CD4-positive, alpha-beta T cell (primary cell): Measurements from ENCODE around the gene EOGT. TPM values are rescaled to one million over a fixed set of nuclear protein-coding genes. Genes with fewer than 3 reads are reported as not detected.

Experiments used
- ATAC-seq: fragments of 200-7000 bp; cut with Tn5 transposase; one replicate; pipeline ENCODE4 v1.10.0; 2022; ENCODE audit warnings: mild to moderate bottlenecking; ENCODE audit not compliant: poor library complexity
- CTCF ChIA-PET: fragments of 350-600 bp; sonication (Branson Sonifier 250); formaldehyde crosslinking; loops from one replicate; lab custom pipeline; 2021; ENCODE audit warnings: antibody characterized with exemption, inconsistent platforms; lab: Charles Lee
- POLR2A ChIA-PET: fragments of 350-600 bp; sonication (Branson Sonifier 250); formaldehyde crosslinking; loops from one replicate; lab custom pipeline; 2021; ENCODE audit warnings: antibody characterized with exemption, inconsistent platforms; lab: Charles Lee
- DNase-seq, 14 experiments: peaks; one replicate each; pipeline ENCODE4 v3.0.0-alpha.2; 2013 to 2020; ENCODE audit warnings: mixed read lengths in 2 of 14
- H3K27ac ChIP-seq, 2 donors: one replicate each; pipeline versions ENCODE4 v1.5.1 to v1.7.0; 2013; ENCODE audit warnings: low read length in 2 of 2, low read depth in 1 of 2, mild to moderate bottlenecking in 1 of 2
- H3K27me3 ChIP-seq, 2 experiments: 1 replicate in 1 of 2; 2 replicates in 1 of 2; pipeline versions ENCODE4 v1.6.1 to v1.7.0; 2013; ENCODE audit warnings: low read length in 2 of 2, control low read depth in 1 of 2, mild to moderate bottlenecking in 1 of 2, moderate library complexity in 1 of 2; ENCODE audit not compliant: insufficient read depth in 2 of 2, control insufficient read depth in 1 of 2
- H3K36me3 ChIP-seq: one replicate; pipeline ENCODE4 v1.6.1; 2013; ENCODE audit warnings: low read length, control low read depth; ENCODE audit not compliant: insufficient read depth
- H3K4me1 ChIP-seq: one replicate; pipeline ENCODE4 v1.6.1; 2013; ENCODE audit warnings: low read length, control low read depth; ENCODE audit not compliant: insufficient read depth
- H3K4me3 ChIP-seq: one replicate; pipeline ENCODE4 v1.5.1; 2013; ENCODE audit warnings: mild to moderate bottlenecking, low read length, moderate library complexity
- H3K9me3 ChIP-seq, 2 experiments: 1 replicate in 1 of 2; 2 replicates in 1 of 2; pipeline versions ENCODE4 v1.6.1 to v1.7.0; 2013; ENCODE audit warnings: low read length in 2 of 2, mild to moderate bottlenecking in 2 of 2, control low read depth in 1 of 2, moderate library complexity in 1 of 2; ENCODE audit not compliant: control insufficient read depth in 1 of 2, insufficient read depth in 1 of 2
- H3K27ac Mint-ChIP-seq: one replicate; pipeline ENCODE4 v1.8.0; 2020; ENCODE audit warnings: mixed read lengths
- H3K27me3 Mint-ChIP-seq: one replicate; pipeline ENCODE4 v1.8.0; 2021; ENCODE audit warnings: mixed read lengths
- H3K36me3 Mint-ChIP-seq: one replicate; pipeline ENCODE4 v1.8.0; 2021; ENCODE audit warnings: low read depth, mixed read lengths
- H3K4me1 Mint-ChIP-seq: one replicate; pipeline ENCODE4 v1.8.0; 2021; ENCODE audit warnings: low read depth, mixed read lengths
- H3K4me3 Mint-ChIP-seq: one replicate; pipeline ENCODE4 v1.8.0; 2020; ENCODE audit warnings: mild to moderate bottlenecking, mixed read lengths
- H3K9me3 Mint-ChIP-seq: one replicate; pipeline ENCODE4 v1.8.0; 2020; ENCODE audit warnings: mixed read lengths
- intact Hi-C, 2 experiments: fragments of 100-400 bp; cut with DNase I in 1 of 2; cut with micrococcal nuclease in 1 of 2; formaldehyde crosslinking; loops; one replicate each; pipeline versions ENCODE4 v1.15.1 to v1.9.0; 2023 to 2025; cut with DNase I, micrococcal nuclease
- total RNA-seq, 174 experiments: library from RNA in 2 of 174; stranded (reverse) in 2 of 174; gene quantifications; one replicate each; pipeline ENCODE4 v1.2.3 and lab custom pipeline; 2021 to 2026
- TF ChIP-seq, protein P1 (sequence below): fragments of 200-600 bp; IDR thresholded peaks from one replicate; pipeline ENCODE4 v1.8.0; 2022; ENCODE audit warnings: antibody characterized with exemption, mild to moderate bottlenecking

EOGT gene
- total RNA-seq, 2 experiments from 2014 or later = 13.0 to 13.4 TPM

- Mint-ChIP-seq H3K27me3 (peaks cover 44% of the 10 kb centered on the region), H3K4me1 (no peaks in the 10 kb centered on the region), H3K36me3 (no peaks in the 10 kb centered on the region), H3K9me3 (no peaks in the 10 kb centered on the region), H3K27ac (no peak overlapping the region), H3K4me3 (no peak overlapping the region)
- TF ChIP-seq, protein P1, sequence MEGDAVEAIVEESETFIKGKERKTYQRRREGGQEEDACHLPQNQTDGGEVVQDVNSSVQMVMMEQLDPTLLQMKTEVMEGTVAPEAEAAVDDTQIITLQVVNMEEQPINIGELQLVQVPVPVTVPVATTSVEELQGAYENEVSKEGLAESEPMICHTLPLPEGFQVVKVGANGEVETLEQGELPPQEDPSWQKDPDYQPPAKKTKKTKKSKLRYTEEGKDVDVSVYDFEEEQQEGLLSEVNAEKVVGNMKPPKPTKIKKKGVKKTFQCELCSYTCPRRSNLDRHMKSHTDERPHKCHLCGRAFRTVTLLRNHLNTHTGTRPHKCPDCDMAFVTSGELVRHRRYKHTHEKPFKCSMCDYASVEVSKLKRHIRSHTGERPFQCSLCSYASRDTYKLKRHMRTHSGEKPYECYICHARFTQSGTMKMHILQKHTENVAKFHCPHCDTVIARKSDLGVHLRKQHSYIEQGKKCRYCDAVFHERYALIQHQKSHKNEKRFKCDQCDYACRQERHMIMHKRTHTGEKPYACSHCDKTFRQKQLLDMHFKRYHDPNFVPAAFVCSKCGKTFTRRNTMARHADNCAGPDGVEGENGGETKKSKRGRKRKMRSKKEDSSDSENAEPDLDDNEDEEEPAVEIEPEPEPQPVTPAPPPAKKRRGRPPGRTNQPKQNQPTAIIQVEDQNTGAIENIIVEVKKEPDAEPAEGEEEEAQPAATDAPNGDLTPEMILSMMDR = no peak
- ATAC-seq (no peak), DNase-seq (no peak)
- intact Hi-C loops = no loop called here
- ChIA-PET CTCF (no interaction called here), POLR2A (no interaction called here)
- Histone ChIP-seq H3K36me3 (no peaks in the 10 kb centered on the region), H3K4me1 (no peaks in the 10 kb centered on the region), H3K4me3 (no peak overlapping the region), H3K9me3 (no peaks in the 10 kb centered on the region), H3K27ac (no peak overlapping the region), H3K27me3 (peaks cover 8 to 15% of the 10 kb centered on the region in 2 experiments)
Observed at GRCh38 chr3:68963891-68964290, 49.6 kb downstream of the EOGT start.

GRCh38 chr3:68963376-68963775, 50.1 kb downstream of the EOGT start:
- Mint-ChIP-seq H3K27me3 (peaks cover 49% of the 10 kb centered on the region), H3K4me1 (no peaks in the 10 kb centered on the region), H3K9me3 (no peaks in the 10 kb centered on the region), H3K36me3 (no peaks in the 10 kb centered on the region), H3K27ac (no peak overlapping the region), H3K4me3 (no peak overlapping the region)
- H3K27me3 ChIP-seq = peaks cover 8 to 19% of the 10 kb centered on the region in 2 experiments
- H3K4me3 ChIP-seq = no peak overlapping the region
- no peaks in the 10 kb centered on the region for H3K36me3 ChIP-seq
- ChIA-PET POLR2A (no interaction called here), CTCF (no interaction called here)
- DNase-seq (no peak), ATAC-seq (no peak)
- no peak overlapping the region for H3K27ac ChIP-seq
- no peaks in the 10 kb centered on the region for H3K4me1 ChIP-seq
- H3K9me3 ChIP-seq = no peaks in the 10 kb centered on the region
- TF ChIP-seq, protein P1 = no peak
- intact Hi-C loops = no loop called here

GRCh38 chr3:68958932-68959331, 54.6 kb downstream of the EOGT start:
- Histone ChIP-seq H3K36me3 (no peaks in the 10 kb centered on the region), H3K4me3 (no peak overlapping the region), H3K27me3 (peaks cover 13 to 15% of the 10 kb centered on the region in 2 experiments), H3K27ac (no peak overlapping the region), H3K4me1 (no peaks in the 10 kb centered on the region), H3K9me3 (no peaks in the 10 kb centered on the region)
- ATAC-seq (no peak), DNase-seq (no peak)
- Mint-ChIP-seq H3K27ac (no peak overlapping the region), H3K9me3 (no peaks in the 10 kb centered on the region), H3K4me1 (no peaks in the 10 kb centered on the region), H3K36me3 (no peaks in the 10 kb centered on the region), H3K4me3 (no peak overlapping the region), H3K27me3 (peaks cover 59% of the 10 kb centered on the region)
- ChIA-PET CTCF (interaction anchor here (0.7 kb wide), 1 partner anchor 85 kb away, joined by 3 read pairs; no protein-coding TSS in a partner anchor), POLR2A (no interaction called here)
- intact Hi-C loops = no loop called here
- TF ChIP-seq, protein P1 = no peak
